ENCODE results near the gene TTLL10. TPM values are rescaled to one million over a fixed set of nuclear protein-coding genes. Genes with fewer than 3 reads are reported as not detected.
"Not testable (repeated sequence)": the region's sequence is repeated elsewhere in the genome, so short reads cannot be mapped to it uniquely, and the experiment has no call there.

Gene TTLL10
- polyA plus RNA-seq, 3 donors: 0.29 to 0.71 (median 0.58) TPM

- no peak for DNase-seq (ENCODE audit: low read depth in 3 of 3, low spot score in 2 of 3)
Measured at GRCh38 chr1:1169429-1170214, 4.1 kb upstream of the TTLL10 start.

- no peak for DNase-seq (ENCODE audit: low read depth in 3 of 3, low spot score in 2 of 3)
Measured at GRCh38 chr1:1170215-1171091, 3.2 kb upstream of the TTLL10 start.

GRCh38 chr1:1171161-1171545, 2.5 kb upstream of the TTLL10 start:
- no peak for DNase-seq (ENCODE audit: low read depth in 3 of 3, low spot score in 2 of 3)

GRCh38 chr1:1171546-1172340, 1.9 kb upstream of the TTLL10 start:
- no peak for DNase-seq (ENCODE audit: low read depth in 3 of 3, low spot score in 2 of 3)

- DNase-seq (ENCODE audit: low read depth in 3 of 3, low spot score in 2 of 3): no peak
Measured at GRCh38 chr1:1173061-1173792, 453 bp upstream of the TTLL10 start.

GRCh38 chr1:1175221-1176062, 1.8 kb downstream of the TTLL10 start:
- DNase-seq (ENCODE audit: low read depth in 3 of 3, low spot score in 2 of 3): no peak

GRCh38 chr1:1176063-1176761, 2.5 kb downstream of the TTLL10 start:
- DNase-seq (ENCODE audit: low read depth in 3 of 3, low spot score in 2 of 3): not testable (repeated sequence)

- DNase-seq (ENCODE audit: low read depth in 3 of 3, low spot score in 2 of 3): no peak
Measured at GRCh38 chr1:1176931-1177330, 3.3 kb downstream of the TTLL10 start.

GRCh38 chr1:1177452-1178206, 3.9 kb downstream of the TTLL10 start:
- no peak for DNase-seq (ENCODE audit: low read depth in 3 of 3, low spot score in 2 of 3)

GRCh38 chr1:1178794-1179331, 5.2 kb downstream of the TTLL10 start:
- no peak for DNase-seq (ENCODE audit: low read depth in 3 of 3, low spot score in 2 of 3)

- DNase-seq (ENCODE audit: low read depth in 3 of 3, low spot score in 2 of 3): no peak
Measured at GRCh38 chr1:1179346-1179982, 5.8 kb downstream of the TTLL10 start.

GRCh38 chr1:1179983-1180861, 6.5 kb downstream of the TTLL10 start:
- DNase-seq (ENCODE audit: low read depth in 3 of 3, low spot score in 2 of 3): no peak

GRCh38 chr1:1181129-1181937, 7.7 kb downstream of the TTLL10 start:
- no peak for DNase-seq (ENCODE audit: low read depth in 3 of 3, low spot score in 2 of 3)

- DNase-seq (ENCODE audit: low read depth in 3 of 3, low spot score in 2 of 3): no peak
Measured at GRCh38 chr1:1181938-1182410, 8.3 kb downstream of the TTLL10 start.

- no peak for DNase-seq (ENCODE audit: low read depth in 3 of 3, low spot score in 2 of 3)
Measured at GRCh38 chr1:1182491-1183220, 9.0 kb downstream of the TTLL10 start.
